ENCODE results near the gene PXDN. TPM values are rescaled to one million over a fixed set of nuclear protein-coding genes. Genes with fewer than 3 reads are reported as not detected.

PXDN gene, protein sequence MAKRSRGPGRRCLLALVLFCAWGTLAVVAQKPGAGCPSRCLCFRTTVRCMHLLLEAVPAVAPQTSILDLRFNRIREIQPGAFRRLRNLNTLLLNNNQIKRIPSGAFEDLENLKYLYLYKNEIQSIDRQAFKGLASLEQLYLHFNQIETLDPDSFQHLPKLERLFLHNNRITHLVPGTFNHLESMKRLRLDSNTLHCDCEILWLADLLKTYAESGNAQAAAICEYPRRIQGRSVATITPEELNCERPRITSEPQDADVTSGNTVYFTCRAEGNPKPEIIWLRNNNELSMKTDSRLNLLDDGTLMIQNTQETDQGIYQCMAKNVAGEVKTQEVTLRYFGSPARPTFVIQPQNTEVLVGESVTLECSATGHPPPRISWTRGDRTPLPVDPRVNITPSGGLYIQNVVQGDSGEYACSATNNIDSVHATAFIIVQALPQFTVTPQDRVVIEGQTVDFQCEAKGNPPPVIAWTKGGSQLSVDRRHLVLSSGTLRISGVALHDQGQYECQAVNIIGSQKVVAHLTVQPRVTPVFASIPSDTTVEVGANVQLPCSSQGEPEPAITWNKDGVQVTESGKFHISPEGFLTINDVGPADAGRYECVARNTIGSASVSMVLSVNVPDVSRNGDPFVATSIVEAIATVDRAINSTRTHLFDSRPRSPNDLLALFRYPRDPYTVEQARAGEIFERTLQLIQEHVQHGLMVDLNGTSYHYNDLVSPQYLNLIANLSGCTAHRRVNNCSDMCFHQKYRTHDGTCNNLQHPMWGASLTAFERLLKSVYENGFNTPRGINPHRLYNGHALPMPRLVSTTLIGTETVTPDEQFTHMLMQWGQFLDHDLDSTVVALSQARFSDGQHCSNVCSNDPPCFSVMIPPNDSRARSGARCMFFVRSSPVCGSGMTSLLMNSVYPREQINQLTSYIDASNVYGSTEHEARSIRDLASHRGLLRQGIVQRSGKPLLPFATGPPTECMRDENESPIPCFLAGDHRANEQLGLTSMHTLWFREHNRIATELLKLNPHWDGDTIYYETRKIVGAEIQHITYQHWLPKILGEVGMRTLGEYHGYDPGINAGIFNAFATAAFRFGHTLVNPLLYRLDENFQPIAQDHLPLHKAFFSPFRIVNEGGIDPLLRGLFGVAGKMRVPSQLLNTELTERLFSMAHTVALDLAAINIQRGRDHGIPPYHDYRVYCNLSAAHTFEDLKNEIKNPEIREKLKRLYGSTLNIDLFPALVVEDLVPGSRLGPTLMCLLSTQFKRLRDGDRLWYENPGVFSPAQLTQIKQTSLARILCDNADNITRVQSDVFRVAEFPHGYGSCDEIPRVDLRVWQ (N-terminal part only)
- total RNA-seq (2022; extraction: Qiagen RNA extraction; ENCODE audit: low read depth), result 9.2 to 15.5 TPM (median 13.6 TPM) in 5 replicates

DNA sequence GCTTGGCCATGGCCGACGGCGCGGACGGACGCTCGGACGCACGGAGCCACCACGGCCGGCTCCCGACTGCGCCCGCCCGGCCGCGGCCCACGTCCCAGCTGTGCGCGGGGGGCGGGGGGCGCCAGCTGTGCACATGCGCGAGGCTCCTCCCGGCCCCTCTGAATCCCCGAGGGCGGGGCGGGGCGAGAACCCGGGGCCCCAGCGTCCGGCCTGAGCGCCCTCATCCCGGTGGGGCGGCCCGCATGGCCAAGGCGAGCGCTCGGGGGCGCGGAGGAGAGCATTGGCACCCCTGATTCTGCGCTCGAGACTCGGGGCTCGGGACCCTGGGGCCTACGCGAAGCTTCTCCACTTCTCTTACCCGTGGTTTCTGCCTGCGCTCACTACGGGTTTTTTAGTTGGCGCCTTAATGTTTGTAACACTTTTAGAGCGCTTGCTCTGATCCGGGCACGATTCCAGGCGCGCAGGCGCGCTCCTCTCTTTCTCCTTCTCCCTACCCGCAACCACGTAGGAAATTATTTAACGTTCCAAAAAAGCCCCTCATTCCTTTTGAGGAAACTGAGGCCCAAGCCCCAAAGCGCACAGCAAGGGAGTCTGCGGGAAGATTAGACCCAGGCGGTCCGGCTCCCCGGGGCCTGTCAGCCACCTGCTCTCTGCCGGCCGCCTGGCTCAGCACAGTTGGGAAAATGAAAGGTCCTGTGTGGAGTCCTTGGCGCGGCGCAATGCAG, at the start of gene PXDN:
TSS of gene PXDN (minus strand) at position 70 of the 725 bp plus-strand sequence. CDS start at position 10, 60 bp downstream.

All from A549 treated with ZK216348 at 1 μM for 4 hours (cell line).